Activated CD4-positive, alpha-beta memory T cell treated with anti-CD3 and anti-CD28 coated beads for 36 hours (primary cell): Measurements from ENCODE around the gene OR4Q2. TPM values are rescaled to one million over a fixed set of nuclear protein-coding genes. Genes with fewer than 3 reads are reported as not detected.

ENCODE experiments used
- total RNA-seq, 2 experiments: library from RNA; stranded (reverse); gene quantifications; one replicate each; pipeline ENCODE4 v1.2.3, GENCODE V29; 2021

OR4Q2 gene
- total RNA-seq, 2 experiments from 2014 or later = not detected

Other genes starting within 250 kb of the OR4Q2 start
- not detected for gene OR4M1, start 228.7 kb upstream of the OR4Q2 start, total RNA-seq
- not detected for gene OR4N2, start 198.4 kb upstream of the OR4Q2 start, total RNA-seq
- not detected for gene OR4K2, start 127.0 kb upstream of the OR4Q2 start, total RNA-seq
- gene OR4K5, start 81.6 kb upstream of the OR4Q2 start, total RNA-seq = not detected
- not detected for gene OR4K1, start 71.2 kb upstream of the OR4Q2 start, total RNA-seq
- gene OR4K15, start 26.6 kb upstream of the OR4Q2 start, total RNA-seq = not detected
- not detected for gene OR4K14, start 17.1 kb downstream of the OR4Q2 start, total RNA-seq
- not detected for gene OR4K13, start 33.9 kb downstream of the OR4Q2 start, total RNA-seq
- gene OR4L1, start 57.9 kb downstream of the OR4Q2 start, total RNA-seq = not detected
- not detected for gene OR4K17, start 108.6 kb downstream of the OR4Q2 start, total RNA-seq
- not detected for gene OR4N5, start 136.7 kb downstream of the OR4Q2 start, total RNA-seq
- gene OR11G2, start 188.7 kb downstream of the OR4Q2 start, total RNA-seq = not detected
- gene OR11H6, start 221.5 kb downstream of the OR4Q2 start, total RNA-seq = not detected
- not detected for gene OR11H7, start 226.8 kb downstream of the OR4Q2 start, total RNA-seq
- not detected for gene OR11H4, start 237.1 kb downstream of the OR4Q2 start, total RNA-seq